ENCODE measurements around the gene TNRC18.

TNRC18 gene

DNA sequence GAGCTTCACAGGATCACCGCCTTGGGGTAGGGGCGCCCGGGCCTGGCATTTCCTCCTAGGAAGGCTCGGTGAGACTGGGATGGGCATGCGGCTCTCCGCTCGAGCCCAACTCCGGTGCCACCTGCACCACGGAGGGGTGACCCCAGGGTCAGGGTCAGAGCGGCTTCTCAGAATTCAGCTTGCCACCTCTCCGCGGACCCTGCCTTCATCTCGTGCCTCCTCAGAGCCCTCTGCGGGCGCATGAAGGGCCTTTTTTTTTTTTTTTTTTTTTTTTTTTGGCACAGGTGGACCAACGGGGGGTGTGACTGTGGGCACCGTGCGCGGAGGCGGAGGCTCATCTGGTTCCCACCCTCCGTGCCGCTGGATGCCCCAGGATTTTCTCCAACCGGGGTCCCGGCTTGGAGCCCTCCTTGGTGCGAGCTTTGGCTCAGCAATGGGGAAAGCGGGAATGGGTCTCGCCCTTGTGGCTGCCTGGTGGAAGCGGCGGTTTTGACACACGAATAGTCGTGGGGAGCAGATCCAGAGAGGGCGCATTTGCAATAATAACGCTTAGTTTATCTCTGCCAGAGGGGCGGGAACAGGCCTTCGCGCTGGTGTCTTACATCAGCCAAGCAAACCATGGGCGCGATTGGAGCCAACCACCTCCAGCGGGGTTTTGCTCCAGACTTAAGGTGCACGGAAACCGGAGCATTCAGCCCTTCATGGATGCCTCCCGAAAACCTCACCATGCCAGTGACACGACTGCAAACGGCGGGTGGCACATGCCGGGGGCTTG is 5.0 kb upstream of the TNRC18 start:
- DNase-seq (ENCODE audit: low spot score): no peak

DNA sequence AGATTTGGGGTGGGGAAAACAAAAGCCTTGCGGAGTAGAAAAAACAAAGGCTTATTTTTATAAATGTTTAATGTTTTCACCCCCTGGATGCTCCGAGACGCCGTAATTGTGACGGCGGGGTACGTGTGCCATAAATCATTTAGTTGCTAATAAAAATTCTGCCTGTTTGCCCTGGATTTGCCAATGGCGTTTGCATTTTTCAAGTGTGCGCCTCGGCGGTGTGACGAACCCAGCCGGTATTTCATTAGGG is 2.5 kb upstream of the TNRC18 start:
- DNase-seq (ENCODE audit: low spot score): no peak

DNA sequence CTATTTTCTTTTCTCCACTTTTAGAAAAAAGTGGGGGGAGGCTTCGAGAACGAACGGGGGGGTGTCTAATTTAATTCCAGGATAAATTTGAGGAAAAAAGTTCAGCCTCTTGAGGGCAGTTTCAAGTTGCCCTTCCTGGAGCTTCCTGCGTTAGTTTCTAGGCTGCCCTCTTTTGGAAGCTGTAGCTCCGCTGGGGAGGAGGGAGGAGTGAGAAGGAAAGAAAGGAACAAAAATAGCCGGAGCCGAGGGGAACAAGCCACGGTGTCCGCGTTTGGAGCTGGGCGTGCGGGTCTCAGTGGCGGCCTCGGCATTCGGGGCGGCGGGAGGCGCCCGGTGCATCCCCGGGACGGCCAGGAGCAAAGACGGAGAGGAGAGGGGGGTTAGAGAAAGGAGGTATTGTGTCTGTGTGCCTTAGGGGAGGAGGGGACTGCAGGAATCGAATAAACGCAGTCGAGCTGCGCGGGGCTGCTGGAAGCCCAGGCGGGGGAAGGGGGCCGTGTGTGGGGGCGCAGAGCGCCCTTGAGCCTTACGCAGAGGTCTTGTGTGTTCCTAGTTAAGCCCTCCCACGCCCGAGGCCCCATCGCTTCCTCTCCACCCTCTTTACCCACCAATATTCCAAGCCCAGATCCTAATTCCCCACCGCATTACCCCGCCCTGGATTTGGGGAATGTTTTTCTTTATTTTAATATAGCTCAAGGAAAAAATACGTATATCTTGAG is 2.0 kb upstream of the TNRC18 start:
- DNase-seq (ENCODE audit: low spot score): no peak

DNA sequence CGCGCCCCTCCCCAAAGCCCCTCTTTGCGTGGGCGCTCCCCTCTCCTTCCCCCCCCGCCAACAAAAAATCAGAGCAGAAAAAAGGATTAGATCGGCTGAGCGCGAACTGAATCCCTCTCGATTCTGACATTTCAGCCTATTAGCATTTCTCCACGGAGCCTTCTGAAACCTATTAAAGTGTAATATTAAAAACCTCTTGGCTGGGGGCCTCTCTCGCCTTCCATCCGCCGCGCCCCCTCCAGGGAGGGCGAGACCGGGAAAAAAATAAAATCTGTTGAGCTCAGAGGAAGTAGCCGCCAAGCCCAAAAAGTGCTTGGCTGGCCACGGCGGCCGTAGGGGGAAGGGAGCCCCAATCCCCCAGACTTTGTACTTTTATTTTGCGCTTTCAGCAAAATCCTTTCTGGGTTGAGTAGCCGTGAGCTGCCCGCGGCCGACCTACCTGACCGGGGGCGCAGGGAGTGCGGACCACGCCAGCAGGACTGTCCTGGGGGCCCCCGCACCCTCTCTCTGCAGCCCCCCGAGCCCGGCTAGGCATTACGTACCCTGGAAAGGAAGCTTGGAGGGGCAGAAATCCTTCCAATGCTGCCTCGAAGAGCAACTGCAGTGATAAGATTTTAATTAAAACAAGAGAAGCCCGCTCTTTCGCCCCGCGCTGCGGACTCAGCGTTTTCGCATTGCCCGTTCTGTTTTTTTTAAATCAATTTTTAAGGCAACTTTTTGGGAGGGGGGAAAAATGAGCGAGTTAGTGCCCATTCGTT is 1.3 kb upstream of the TNRC18 start:
- no peak for DNase-seq (ENCODE audit: low spot score)

DNA sequence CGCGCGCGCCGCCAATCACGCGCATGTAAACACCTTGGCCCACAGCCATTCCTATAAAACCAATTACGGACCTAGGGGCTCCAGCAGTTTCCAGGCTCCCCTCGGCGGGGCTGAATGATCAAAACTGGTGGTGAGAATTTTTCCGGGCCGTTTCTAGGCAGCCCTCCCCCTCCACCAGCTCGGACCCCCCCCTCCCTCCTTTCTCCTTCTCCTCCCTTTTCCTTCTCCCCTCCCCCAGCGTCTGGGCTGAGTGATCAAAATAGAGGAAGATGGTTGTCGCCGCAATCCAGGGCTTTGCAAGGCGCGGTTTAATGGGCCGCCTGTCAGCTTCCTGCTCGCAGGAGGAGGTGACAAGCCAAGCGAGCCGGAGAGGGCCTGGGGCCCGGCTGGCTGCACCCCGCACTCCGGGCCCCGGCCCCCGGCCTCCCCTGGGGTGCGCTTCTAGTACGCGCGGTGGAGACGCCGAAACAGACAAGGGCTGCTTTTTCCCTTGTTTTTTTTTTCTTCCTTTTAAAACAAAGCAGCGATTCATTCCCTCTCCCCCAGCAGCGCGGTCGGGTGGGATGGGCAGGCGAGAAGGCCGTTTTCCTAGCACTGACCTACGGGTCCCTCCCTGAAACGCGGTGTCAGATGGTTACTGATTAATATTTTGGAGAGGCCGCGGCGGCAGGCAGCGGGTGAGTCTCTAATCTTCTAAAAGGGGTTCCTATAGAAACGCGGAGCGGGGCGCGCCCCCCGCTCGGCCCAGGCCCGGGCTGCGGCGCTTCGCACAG is 528 bp upstream of the TNRC18 start:
- peak; percentile 45 for DNase-seq (ENCODE audit: low spot score)

DNA sequence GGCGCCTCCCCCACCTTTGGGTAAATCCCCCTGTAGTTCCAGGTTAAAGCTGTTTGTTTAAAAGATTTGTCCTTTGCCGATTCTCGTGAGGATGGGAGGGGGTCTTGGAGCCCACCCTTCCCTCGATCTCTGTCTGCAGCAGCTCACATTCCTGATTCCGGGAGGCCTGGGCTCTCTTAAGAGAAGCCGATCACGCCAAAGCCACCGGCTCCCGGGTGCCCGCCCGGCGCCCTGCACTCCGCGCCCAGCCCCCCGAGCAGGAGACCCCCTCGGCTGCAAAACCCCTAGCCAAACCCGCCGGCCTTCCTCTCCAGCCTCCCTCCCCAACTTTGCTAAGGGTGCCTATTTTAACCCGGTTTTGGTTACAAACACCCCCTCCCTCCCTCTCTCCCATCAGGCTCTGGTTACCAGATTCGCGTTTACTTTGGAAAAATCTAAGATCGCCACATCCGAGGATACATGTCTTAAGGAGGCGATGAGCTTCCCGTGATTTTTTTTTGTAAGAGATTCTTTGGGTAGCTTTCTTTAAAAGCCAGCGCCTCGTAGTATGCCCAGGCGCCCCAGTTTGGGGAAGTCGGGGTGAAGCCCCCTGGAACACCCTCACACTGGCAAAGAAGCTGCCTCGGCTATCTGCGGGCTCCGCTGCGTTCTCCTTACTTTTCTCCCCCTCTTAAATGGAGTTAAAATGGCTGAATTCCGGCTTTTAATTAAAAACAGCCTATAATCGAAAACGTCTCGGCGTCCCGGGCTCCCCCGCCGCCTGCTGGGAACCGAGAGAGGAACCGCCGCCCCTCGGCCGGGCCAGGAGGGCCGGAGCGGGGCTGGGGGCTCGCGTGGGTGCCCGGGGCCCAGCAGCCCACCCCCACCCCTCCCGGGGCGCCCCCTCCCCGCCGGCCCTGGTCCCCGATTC is 983 bp downstream of the TNRC18 start:
- DNase-seq (ENCODE audit: low spot score): no peak

DNA sequence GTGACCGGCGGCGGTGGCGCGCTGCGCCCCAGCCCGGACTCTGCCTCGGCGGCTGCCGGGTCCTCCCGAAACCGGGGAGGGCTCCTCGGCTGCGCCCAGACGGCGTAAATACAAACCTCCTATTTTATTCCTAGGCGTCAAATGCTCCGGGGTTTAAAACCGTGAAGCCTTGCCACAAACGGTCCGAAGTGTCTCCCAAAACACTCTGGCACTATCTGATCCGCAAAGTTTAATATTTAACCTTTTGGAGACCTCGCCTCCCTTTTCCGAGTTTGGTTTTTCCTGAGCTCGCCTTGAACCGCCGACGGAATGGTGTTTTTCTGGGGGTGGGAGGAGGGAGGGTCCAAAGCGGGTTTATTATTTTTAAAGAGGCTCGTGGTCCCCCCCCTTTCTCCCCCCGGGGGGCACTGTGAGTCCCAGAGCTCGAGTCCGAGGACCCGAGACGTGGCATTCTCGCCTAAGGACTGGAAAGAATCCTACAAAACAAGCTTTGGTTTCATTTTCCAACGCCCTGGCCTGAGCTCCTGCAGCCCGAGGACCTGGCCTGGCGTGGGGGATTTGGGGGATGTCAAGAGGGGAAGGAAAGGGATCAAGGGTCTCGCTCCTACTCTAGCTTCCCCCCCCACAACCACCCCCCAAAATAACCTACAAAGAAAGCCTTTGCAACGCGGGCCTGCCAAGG is 1.8 kb downstream of the TNRC18 start:
- DNase-seq (ENCODE audit: low spot score): no peak

DNA sequence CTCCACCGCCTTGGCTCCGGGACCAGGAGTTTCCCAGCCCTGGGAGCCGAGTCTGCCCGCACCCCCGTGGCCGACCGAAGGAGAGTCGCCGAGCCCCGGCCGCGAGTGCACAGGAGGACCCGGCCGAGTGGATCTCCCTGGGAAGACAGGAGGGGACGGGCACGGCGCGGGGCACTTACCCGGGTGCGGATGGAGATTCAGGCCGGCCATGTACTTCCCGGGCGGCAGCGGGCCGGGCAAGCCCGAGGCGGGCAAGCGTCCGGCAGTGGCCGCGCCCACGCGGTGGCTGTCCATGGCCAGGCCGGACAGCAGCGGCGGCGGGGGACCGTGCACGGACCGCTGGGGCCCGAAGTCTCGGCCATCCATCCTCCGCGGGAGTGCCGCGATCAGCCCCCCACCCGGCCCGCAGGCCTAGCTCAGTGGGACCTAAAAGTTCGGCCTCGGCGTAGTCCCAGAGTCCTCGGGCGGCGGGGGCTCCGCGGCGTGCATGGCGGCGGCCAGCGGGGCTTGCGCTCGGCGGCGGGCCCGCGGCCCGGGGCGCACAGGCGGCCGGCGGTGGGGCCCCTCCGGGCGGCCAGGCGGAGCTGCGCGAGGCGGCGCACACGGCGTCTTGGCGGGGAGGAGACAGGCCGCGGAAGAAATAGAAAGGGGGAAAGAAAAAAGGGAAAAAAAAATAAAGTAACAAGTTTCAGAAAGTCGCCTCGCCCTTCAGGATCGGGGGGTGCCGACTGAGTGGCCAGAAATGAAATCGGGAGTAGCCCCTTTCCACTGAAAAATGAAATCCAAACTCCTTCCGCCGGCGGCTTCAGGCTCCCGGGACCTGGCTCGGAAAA is 2.5 kb downstream of the TNRC18 start:
- DNase-seq (ENCODE audit: low spot score): no peak

DNA sequence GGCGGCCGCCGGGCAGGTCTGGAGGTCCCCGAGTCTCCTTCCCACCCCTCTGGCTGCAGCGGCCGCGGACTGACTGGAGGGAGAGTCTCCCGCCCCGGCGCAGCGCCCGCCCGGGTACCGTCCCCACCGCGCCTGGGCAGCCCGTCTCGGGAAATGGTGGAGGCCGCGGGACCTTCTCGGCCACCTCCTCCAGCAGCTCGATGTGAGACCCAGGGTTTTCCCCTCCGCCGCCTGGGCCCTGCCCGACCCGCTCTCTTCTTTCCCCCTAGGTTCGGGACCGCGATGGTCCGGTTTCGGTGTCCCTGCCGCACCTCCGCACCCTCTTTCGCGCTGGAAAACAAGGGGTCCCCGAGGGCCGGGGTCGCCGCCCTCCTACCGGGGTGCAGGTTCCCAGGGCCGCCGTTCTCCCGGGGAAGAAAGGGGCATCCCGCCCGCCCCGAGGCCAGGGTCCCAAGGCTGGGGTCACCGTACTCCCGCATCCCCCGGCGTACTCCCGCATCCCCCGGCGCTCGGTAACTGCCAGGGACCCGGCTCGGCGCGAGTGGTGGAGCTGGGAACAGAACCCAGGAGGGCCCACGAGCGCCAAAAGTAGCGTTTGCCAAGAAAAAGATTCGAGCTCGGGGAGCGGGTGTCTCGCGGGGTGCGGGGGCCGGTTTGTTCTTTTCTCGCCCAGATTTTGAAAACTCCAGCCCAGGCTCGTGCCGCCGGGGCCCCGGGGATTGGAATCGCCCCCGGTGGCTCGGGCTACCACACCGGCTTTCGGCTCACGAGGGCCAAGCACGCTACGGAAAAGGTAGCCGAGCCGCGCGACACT is 3.4 kb downstream of the TNRC18 start:
- no peak for DNase-seq (ENCODE audit: low spot score)

DNA sequence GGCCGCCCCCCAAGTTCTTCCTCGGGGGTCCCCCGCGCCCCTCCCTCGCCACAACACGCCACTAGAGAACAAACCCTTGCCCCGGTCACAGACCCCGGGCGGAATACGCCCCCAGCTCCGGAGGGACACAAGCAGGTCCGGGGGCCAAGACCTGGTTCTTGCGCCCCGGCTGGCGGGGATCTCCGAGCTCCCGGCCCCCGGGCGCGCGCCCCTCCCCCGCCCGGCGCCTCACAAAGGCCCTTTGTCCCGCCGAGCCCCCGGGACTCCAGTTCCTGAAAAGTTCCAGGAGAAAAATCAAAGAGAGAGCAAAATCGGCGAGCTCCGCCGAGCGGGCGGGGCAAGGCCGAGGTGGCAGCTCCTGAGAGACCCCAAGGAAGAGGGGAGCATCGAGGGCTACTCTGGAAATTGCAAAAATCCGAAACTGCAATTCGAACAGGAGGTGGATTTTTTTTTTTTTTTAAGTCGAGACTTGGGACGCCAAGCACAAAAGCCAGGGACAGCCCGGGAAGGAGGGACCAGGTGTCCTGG is 4.0 kb downstream of the TNRC18 start:
- DNase-seq (ENCODE audit: low spot score): no peak

DNA sequence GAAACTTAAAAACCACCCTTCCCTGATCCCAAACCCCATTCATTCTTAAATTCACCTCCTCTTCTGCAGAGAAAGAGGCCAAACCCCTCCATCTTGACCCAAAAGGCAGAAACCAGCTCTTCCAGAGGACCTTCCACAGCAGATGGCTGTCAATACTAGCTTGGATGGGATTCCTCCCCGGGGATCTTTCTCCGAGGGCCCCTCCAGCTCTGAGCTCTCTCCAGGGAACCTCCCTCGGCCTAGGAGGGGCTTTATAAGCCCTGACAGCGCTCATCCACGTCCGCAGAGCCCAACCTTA is 5.4 kb downstream of the TNRC18 start:
- DNase-seq (ENCODE audit: low spot score): no peak

DNA sequence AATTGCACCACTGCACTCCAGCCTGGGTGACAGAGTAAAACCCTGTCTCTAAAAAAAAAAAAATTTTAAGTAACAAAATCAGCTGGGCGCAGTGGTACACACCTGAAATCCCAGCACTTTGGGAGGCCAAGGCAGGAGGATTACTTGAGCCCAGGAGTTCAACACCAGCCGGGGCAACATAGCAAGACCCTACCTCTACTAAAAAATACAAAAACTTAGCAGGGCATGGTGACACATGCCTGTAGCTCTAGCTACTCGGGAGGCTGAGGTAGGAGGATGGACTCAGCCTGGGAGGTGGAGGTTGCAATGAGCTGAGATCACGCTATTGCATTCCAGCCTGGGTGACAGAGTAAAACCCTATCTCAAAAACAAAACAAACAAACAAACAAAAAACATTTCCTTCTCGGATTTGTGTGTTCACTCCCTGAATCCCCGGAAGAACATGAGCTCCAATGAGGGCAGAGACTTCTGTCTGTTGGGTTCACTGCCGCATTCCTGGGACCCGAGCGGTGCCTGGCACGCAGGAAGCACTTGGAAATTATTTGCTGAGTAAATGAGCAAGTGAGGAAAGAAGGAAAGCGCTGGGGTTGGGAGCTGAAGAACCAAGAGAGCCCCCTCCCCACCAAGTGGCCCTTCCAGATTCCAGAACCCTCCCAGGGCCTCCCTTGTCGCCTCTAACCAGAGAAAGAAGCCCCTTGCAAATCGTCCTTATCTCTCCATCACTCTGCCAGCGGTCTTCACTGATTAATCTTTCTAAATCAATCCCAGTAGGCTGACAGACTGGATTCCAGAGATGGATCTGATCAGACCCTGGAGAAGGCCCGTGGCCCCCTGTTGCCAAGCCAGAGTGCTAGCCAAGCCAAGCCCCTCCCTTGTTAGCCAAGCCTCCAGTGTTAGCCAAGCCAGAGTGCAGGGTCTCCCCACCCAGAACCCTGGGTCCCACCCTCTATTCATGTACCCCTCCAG is 6.2 kb downstream of the TNRC18 start:
- DNase-seq (ENCODE audit: low spot score): no peak

DNA sequence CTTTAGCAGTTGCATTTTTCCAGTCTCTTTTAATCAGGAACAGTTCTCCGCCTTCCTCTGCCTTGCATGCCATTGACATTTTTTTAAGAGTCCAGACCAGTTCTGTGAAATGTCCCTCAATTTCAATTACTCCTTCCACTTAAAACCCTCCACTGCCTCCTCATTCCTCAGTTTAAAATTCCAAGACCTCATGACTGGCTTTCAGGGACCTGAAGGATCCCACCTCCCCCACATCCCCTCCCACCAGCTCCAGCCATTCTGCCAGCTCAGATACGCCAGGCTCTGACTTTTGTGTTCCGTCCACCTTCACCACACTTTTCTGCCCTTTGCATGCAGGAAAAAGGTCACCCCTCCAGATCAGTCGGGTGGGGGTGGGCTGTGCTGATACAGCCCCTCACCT is 8.7 kb downstream of the TNRC18 start:
- no peak for DNase-seq (ENCODE audit: low spot score)

DNA sequence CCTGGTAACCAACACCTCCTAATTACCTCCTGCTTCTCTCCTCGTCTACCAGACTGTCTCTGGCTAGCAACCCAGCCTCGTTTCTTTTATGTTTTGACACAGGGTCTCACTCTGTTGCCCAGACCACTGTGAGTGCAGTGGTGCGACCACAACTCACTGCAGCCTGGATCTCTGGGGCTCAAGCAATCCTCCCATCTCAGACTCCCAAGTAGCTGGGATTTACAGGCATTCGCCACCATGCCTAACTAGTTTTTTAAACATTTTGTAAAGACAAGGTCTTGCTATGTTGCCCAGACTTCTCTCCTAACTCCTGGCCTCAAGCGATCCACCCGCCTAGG is 10.2 kb downstream of the TNRC18 start:
- no peak for DNase-seq (ENCODE audit: low spot score)

DNA sequence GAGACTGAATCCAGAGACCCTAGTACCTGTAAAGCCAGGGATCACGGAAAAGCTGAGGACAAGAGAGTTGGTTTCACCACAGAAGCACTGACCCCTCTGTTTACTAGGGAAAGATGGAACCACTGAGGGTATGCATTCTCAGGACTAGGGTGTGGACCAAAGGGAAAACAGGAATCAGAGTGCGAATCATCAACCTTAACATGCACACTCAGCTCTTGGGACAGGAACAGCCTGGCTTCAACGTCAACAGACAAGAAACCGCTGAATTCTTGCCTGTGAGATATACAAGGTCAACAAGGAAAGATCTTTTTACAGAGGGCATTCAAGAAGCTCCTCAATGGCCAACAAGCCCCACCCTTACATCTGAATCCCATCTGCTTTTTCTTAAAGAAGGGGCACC is 14.9 kb downstream of the TNRC18 start:
- no peak for DNase-seq (ENCODE audit: low spot score)

DNA sequence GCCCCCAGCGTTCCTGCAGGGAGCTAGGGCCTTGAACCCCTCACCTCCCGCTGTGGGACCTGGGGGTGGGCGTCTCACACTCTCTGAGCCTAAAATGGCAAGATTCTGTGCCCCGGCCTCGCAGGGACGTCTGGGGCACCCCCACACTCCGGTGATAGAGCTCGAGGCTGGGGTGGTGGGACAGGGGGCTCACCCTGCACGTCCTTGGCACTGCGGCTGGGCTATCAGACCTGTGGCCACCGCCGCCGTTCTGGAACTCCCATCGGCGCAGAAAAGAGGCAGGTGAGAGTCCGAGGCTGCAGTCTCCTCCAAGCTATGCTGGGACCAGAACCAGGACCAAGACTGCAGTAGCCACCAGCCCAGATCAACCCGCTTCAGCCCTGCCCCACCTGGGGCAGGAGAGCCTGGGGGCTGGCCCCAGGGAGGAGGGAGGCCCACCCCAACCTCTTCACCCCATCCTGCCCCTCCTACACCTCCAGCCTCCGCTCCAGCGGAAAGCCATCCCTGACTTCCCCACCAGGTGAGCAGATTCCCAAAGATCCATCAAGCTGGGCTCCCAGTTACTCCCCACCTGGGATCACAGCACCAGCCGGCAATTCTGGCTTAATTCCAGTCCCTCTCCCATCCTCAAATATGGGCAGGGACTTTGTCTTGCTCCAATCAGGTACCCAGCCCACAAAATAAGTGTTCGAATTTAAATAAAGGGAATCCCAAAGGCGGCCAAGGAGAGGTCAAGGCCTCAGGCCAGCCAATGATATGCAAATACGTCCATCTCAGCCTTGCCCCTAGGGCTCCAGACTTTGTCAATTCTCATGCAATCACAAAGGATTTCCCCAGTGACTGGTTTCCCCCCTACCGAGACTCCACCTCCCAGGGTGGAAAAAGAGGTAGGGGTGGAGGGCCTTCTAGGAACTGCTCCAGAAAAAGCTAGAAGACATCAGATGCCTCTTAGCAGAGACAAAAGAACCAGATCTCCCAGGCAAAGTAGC is 16.4 kb downstream of the TNRC18 start:
- no peak for DNase-seq (ENCODE audit: low spot score)

DNA sequence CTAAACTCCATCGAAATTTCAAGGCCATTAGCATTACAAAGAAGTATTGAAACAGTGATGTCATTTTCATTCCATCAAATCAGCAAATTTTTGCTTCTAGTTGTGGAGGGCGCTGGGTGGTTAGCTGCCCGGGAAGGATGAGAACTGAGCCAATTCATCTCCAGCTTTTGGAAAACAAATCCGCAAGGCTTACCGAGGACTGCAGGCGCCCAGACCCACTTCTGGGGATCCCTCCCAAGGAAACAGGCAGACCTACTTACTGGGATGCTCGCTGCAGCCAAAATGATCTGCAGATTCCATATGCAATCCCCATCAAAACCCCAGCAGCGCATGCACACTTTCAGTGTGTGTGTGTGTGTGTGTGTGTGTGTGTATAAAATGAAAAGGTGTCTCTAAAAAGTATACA is 19.2 kb downstream of the TNRC18 start:
- no peak for DNase-seq (ENCODE audit: low spot score)

Measured in CD4-positive, alpha-beta T cell treated with Interleukin-6 at 100 ng/mL for 8 hours (primary cell).